ENCODE measurements around the gene PPP4R2. TPM values are rescaled to one million over a fixed set of nuclear protein-coding genes. Genes with fewer than 3 reads are reported as not detected.

PPP4R2 gene
- total and polyA plus RNA-seq, 2 of the 8 experiments (the other 6 are each of a cell fraction or from before 2014, with no cell fraction given): 11.5 to 89.9 TPM

GRCh38 chr3:72996473-72997333 lies at the start of gene PPP4R2 (continued):
- TF ChIP-seq YY1 (IDR thresholded peaks at IDR 0.05; ENCODE audit: low read depth, low read length) (peak; percentile 95), BACH1 (IDR thresholded peaks at IDR 0.05; ENCODE audit: low read length) (no peak), POLR2A (IDR thresholded peaks at IDR 0.05; ENCODE audit: control extremely low read depth in 1 of 2, low read depth in 2 of 2, low read length in 2 of 2) (peak; percentile 92 to 98), CTBP2 (IDR thresholded peaks at IDR 0.05; ENCODE audit: borderline replicate concordance, insufficient read depth, insufficient read length, low read length) (no peak), PHF8 (conservative IDR thresholded peaks at IDR 0.05; ENCODE audit: low read depth, low read length) (peak; percentile 74), EZH2 (IDR thresholded peaks at IDR 0.05; ENCODE audit: low read depth, low read length, severe bottlenecking) (no peak), SIN3A (conservative IDR thresholded peaks at IDR 0.05 in 1 of 2, IDR thresholded peaks at IDR 0.05 in 1 of 2; ENCODE audit: low read depth in 1 of 2, low read length in 2 of 2) (no peak), CBX5 (IDR thresholded peaks at IDR 0.05; ENCODE audit: low read depth, low read length) (no peak), EGR1 (IDR thresholded peaks at IDR 0.05; ENCODE audit: borderline replicate concordance, low read depth, low read length) (no peak), CHD2 (IDR thresholded peaks at IDR 0.05; ENCODE audit: low read length) (no peak), CEBPB (IDR thresholded peaks at IDR 0.05; ENCODE audit: low read depth, low read length) (no peak), RBBP5 (IDR thresholded peaks at IDR 0.05; ENCODE audit: borderline replicate concordance, low read depth, low read length) (peak; percentile 64), SIRT6 (IDR thresholded peaks at IDR 0.05; ENCODE audit: low read length) (no peak), MAX (IDR thresholded peaks at IDR 0.05) (peak; percentile 87), ASH2L (IDR thresholded peaks at IDR 0.05; ENCODE audit: low read length) (no peak)
- TF ChIP-seq, protein P1, sequence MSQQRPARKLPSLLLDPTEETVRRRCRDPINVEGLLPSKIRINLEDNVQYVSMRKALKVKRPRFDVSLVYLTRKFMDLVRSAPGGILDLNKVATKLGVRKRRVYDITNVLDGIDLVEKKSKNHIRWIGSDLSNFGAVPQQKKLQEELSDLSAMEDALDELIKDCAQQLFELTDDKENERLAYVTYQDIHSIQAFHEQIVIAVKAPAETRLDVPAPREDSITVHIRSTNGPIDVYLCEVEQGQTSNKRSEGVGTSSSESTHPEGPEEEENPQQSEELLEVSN (IDR thresholded peaks at IDR 0.05): no peak; the same call in 1 of the 2 replicates
- TF ChIP-seq, protein P2, sequence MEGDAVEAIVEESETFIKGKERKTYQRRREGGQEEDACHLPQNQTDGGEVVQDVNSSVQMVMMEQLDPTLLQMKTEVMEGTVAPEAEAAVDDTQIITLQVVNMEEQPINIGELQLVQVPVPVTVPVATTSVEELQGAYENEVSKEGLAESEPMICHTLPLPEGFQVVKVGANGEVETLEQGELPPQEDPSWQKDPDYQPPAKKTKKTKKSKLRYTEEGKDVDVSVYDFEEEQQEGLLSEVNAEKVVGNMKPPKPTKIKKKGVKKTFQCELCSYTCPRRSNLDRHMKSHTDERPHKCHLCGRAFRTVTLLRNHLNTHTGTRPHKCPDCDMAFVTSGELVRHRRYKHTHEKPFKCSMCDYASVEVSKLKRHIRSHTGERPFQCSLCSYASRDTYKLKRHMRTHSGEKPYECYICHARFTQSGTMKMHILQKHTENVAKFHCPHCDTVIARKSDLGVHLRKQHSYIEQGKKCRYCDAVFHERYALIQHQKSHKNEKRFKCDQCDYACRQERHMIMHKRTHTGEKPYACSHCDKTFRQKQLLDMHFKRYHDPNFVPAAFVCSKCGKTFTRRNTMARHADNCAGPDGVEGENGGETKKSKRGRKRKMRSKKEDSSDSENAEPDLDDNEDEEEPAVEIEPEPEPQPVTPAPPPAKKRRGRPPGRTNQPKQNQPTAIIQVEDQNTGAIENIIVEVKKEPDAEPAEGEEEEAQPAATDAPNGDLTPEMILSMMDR (IDR thresholded peaks at IDR 0.05; ENCODE audit: control extremely low read depth in 1 of 3, insufficient read depth in 1 of 3, low read depth in 1 of 3, low read length in 3 of 3): no peak
- TF ChIP-seq, protein P3, sequence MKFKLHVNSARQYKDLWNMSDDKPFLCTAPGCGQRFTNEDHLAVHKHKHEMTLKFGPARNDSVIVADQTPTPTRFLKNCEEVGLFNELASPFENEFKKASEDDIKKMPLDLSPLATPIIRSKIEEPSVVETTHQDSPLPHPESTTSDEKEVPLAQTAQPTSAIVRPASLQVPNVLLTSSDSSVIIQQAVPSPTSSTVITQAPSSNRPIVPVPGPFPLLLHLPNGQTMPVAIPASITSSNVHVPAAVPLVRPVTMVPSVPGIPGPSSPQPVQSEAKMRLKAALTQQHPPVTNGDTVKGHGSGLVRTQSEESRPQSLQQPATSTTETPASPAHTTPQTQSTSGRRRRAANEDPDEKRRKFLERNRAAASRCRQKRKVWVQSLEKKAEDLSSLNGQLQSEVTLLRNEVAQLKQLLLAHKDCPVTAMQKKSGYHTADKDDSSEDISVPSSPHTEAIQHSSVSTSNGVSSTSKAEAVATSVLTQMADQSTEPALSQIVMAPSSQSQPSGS (IDR thresholded peaks at IDR 0.05; ENCODE audit: low read length): no peak

Data from H1 (cell line).